GM23338 (cell line): ENCODE measurements around the gene TPP1. TPM values are rescaled to one million over a fixed set of nuclear protein-coding genes. Genes with fewer than 3 reads are reported as not detected.
A peak's percentile ranks its signal among the peaks of the same experiment; 100 is the strongest.

Experiments used
- ATAC-seq: fragments of 200-7000 bp; cut with Tn5 transposase; 3 replicates; pipeline ENCODE4 v1.9.1; 2020
- DNase-seq: peaks from one replicate; pipeline ENCODE4 v3.0.0-alpha.2; 2015; ENCODE audit warnings: low spot score
- H2AFZ ChIP-seq: fragments of 200-600 bp; sonication (generic); 2 replicates; pipeline ENCODE4 v1.8.0; 2016; ENCODE audit warnings: antibody characterized with exemption, mild to moderate bottlenecking, moderate library complexity
- H3F3A ChIP-seq: fragments of 200-600 bp; sonication (generic); replicated peaks from 2 replicates; pipeline ENCODE4 v1.8.0; 2017; ENCODE audit warnings: antibody characterized with exemption, mixed run types, low read depth
- H3K27ac ChIP-seq: fragments of 200-600 bp; sonication (generic); 2 replicates; pipeline ENCODE4 v1.6.1; 2016; ENCODE audit warnings: low read depth
- H3K27me3 ChIP-seq: fragments of 200-600 bp; sonication (generic); 2 replicates; pipeline ENCODE4 v1.8.0; 2016; ENCODE audit warnings: mild to moderate bottlenecking, mixed run types, moderate library complexity; ENCODE audit not compliant: insufficient read depth
- H3K36me3 ChIP-seq: fragments of 200-600 bp; sonication (generic); 2 replicates; pipeline ENCODE4 v1.8.0; 2016; ENCODE audit warnings: mild to moderate bottlenecking; ENCODE audit not compliant: insufficient read depth
- H3K4me1 ChIP-seq: fragments of 200-600 bp; sonication (generic); 2 replicates; pipeline ENCODE4 v1.8.0; 2016; ENCODE audit warnings: mild to moderate bottlenecking, moderate library complexity; ENCODE audit not compliant: insufficient read depth
- H3K4me2 ChIP-seq: fragments of 200-600 bp; sonication (generic); 2 replicates; pipeline ENCODE4 v1.7.1; 2017; ENCODE audit warnings: mixed run types
- H3K4me3 ChIP-seq: fragments of 200-600 bp; sonication (generic); 2 replicates; pipeline ENCODE4 v1.6.1; 2016; ENCODE audit warnings: mixed run types
- H3K79me2 ChIP-seq: fragments of 200-600 bp; sonication (generic); replicated peaks from 2 replicates; pipeline ENCODE4 v1.8.0; 2017; ENCODE audit warnings: mild to moderate bottlenecking; ENCODE audit not compliant: insufficient read depth
- H3K9me2 ChIP-seq: fragments of 200-600 bp; sonication (generic); 2 replicates; pipeline ENCODE4 v1.8.0; 2017; ENCODE audit not compliant: insufficient read depth
- H4K20me1 ChIP-seq: fragments of 200-600 bp; sonication (generic); replicated peaks from 2 replicates; pipeline ENCODE4 v1.8.0; 2017; ENCODE audit warnings: mild to moderate bottlenecking; ENCODE audit not compliant: insufficient read depth
- H3K27ac Mint-ChIP-seq: 2 replicates; pipeline ENCODE4 v1.8.0; 2020; ENCODE audit warnings: inconsistent platforms, mild to moderate bottlenecking, moderate library complexity, mixed read lengths
- H3K27me3 Mint-ChIP-seq: 3 replicates; pipeline ENCODE4 v1.8.0; 2022; ENCODE audit warnings: low read depth, mild to moderate bottlenecking, moderate library complexity, mixed read lengths, inconsistent platforms; ENCODE audit not compliant: insufficient read depth, poor library complexity
- H3K36me3 Mint-ChIP-seq: 3 replicates; pipeline ENCODE4 v1.8.0; 2021; ENCODE audit warnings: low read depth, mild to moderate bottlenecking, inconsistent platforms, moderate library complexity, mixed read lengths
- H3K4me1 Mint-ChIP-seq: 3 replicates; pipeline ENCODE4 v1.8.0; 2020; ENCODE audit warnings: mild to moderate bottlenecking, inconsistent platforms, mixed read lengths
- H3K4me3 Mint-ChIP-seq: 3 replicates; pipeline ENCODE4 v1.8.0; 2021; ENCODE audit warnings: moderate library complexity, mild to moderate bottlenecking, inconsistent platforms, mixed read lengths
- H3K9me3 Mint-ChIP-seq: 3 replicates; pipeline ENCODE4 v1.8.0; 2020; ENCODE audit warnings: moderate library complexity, mild to moderate bottlenecking, inconsistent platforms, mixed read lengths
- CREB1 ChIP-seq: fragments of 250-450 bp; sonication (Bioruptor Pico); IDR thresholded peaks from 2 replicates; pipeline ENCODE4 v1.5.0; 2020; ENCODE audit warnings: low read depth, mild to moderate bottlenecking, moderate library complexity
- EZH2 ChIP-seq: fragments of 200-600 bp; sonication (generic); IDR thresholded peaks from one replicate; pipeline ENCODE4 v1.8.0; 2017; ENCODE audit warnings: antibody characterized with exemption, mild to moderate bottlenecking, low read depth; ENCODE audit not compliant: unreplicated experiment
- EZH2phosphoT487 ChIP-seq: fragments of 200-600 bp; sonication (generic); IDR thresholded peaks from one replicate; pipeline ENCODE4 v1.8.1; 2018; ENCODE audit warnings: antibody characterized with exemption; ENCODE audit not compliant: unreplicated experiment
- JUNB ChIP-seq: IDR thresholded peaks from one replicate; pipeline ENCODE4 v1.6.1; 2016; ENCODE audit warnings: antibody characterized with exemption; ENCODE audit not compliant: unreplicated experiment
- NANOG ChIP-seq: IDR thresholded peaks from 2 replicates; pipeline ENCODE4 v1.6.1; 2016; ENCODE audit warnings: antibody characterized with exemption, borderline replicate concordance
- POLR2AphosphoS5 ChIP-seq: IDR thresholded peaks from 2 replicates; pipeline ENCODE4 v1.6.1; 2016; ENCODE audit warnings: antibody characterized with exemption, low read depth
- STAT1 ChIP-seq: IDR thresholded peaks from one replicate; pipeline ENCODE4 v1.6.1; 2016; ENCODE audit warnings: antibody characterized with exemption; ENCODE audit not compliant: unreplicated experiment
- ZNF114 ChIP-seq: fragments of 250-450 bp; sonication (Bioruptor Pico); IDR thresholded peaks from 2 replicates; pipeline ENCODE4 v1.5.0; 2020; ENCODE audit warnings: mild to moderate bottlenecking, moderate library complexity
- ZNF331 ChIP-seq: fragments of 250-450 bp; sonication (Bioruptor Pico); IDR thresholded peaks from 2 replicates; pipeline ENCODE4 v1.5.0; 2020; ENCODE audit warnings: low read depth, mild to moderate bottlenecking, moderate library complexity
- polyA plus RNA-seq: library from polyadenylated mRNA; unstranded; fragments of >200 nt; fragmentation: Nextera tagmentation; extraction: Ambion mirVana; gene quantifications from 2 replicates; pipeline ENCODE4 v1.2.1, GENCODE V29; 2016
- total RNA-seq: library from RNA; depleted of rRNA; stranded (reverse); fragments of >200 nt; shearing (Covaris generic); gene quantifications from 2 replicates; pipeline ENCODE4 v1.2.3, GENCODE V29; 2014
- TF ChIP-seq, protein P1 (sequence below): IDR thresholded peaks from one replicate; pipeline ENCODE4 v1.6.1; 2018; ENCODE audit warnings: antibody characterized with exemption; ENCODE audit not compliant: unreplicated experiment
- TF ChIP-seq, protein P2 (sequence below): fragments of 250-450 bp; sonication (Bioruptor Pico); IDR thresholded peaks from 2 replicates; pipeline ENCODE4 v1.5.0; 2020; ENCODE audit warnings: mild to moderate bottlenecking, moderate library complexity
- TF ChIP-seq, protein P3 (sequence below): IDR thresholded peaks from 2 replicates; pipeline ENCODE4 v1.6.1; 2016; ENCODE audit warnings: antibody characterized with exemption
- TF ChIP-seq, protein P4 (sequence below), 2 experiments: fragments of 200-600 bp in 1 of 2; sonication (generic) in 1 of 2; conservative IDR thresholded peaks; 2 replicates each; pipeline versions ENCODE4 v1.5.1 to v1.6.1; 2016 to 2017; ENCODE audit warnings: antibody characterized with exemption in 2 of 2, low read depth in 2 of 2, mild to moderate bottlenecking in 2 of 2, moderate library complexity in 1 of 2

The TPP1 gene
- total and polyA plus RNA-seq, 2 experiments from 2014 or later: 21.7 to 49.7 TPM

DNA sequence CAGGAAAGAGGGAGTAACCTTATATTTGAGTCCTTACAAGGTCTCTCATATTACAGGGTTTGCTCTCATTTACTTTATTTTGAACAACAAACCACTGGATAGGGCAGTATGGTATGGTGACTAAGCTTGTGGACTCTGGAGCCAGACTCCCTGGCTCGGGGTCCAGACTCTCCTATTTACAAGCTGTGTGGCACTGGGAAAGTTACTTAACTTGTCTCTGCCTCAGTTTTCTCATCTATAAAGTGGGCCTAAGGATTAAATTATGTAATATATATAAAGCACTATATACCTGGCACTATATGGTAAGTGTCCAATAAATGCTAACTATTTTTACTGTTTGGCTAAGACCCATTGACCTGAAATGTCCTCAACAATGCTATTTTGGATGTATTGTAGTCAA, 38.1 kb upstream of the TPP1 start:
- Histone ChIP-seq H3K79me2 (no peaks in the 10 kb centered on the region), H3K4me2 (peak overlapping the region; percentile 100), H3F3A (peaks cover 10% of the 10 kb centered on the region; the same call in 1 of the 2 replicates), H3K27ac (no peak overlapping the region), H3K9me2 (0 out of 2 replicates have a peak, but pooled peaks cover 5% of the 10 kb centered on the region), H2AFZ (no peak overlapping the region), H4K20me1 (no peaks in the 10 kb centered on the region; the same call in 1 of the 2 replicates), H3K27me3 (peaks cover 65% of the 10 kb centered on the region), H3K36me3 (no peaks in the 10 kb centered on the region), H3K4me3 (peak overlapping the region; percentile 84; the same call in 1 of the 2 replicates), H3K4me1 (peaks cover 8% of the 10 kb centered on the region)
- Mint-ChIP-seq H3K9me3 (no peaks in the 10 kb centered on the region), H3K27me3 (peaks cover 16% of the 10 kb centered on the region), H3K36me3 (no peaks in the 10 kb centered on the region), H3K4me3 (peak overlapping the region; percentile 79; the same call in 2 of the 3 replicates), H3K4me1 (peaks cover 10% of the 10 kb centered on the region), H3K27ac (no peak overlapping the region)
- TF ChIP-seq ZNF114 (CRISPR knock-in tag) (no peak), STAT1 (no peak), POLR2AphosphoS5 (no peak), CREB1 (CRISPR knock-in tag) (no peak), ZNF331 (CRISPR knock-in tag) (no peak), NANOG (no peak), JUNB (no peak), EZH2phosphoT487 (no peak), EZH2 (no peak)
- TF ChIP-seq, protein P1, sequence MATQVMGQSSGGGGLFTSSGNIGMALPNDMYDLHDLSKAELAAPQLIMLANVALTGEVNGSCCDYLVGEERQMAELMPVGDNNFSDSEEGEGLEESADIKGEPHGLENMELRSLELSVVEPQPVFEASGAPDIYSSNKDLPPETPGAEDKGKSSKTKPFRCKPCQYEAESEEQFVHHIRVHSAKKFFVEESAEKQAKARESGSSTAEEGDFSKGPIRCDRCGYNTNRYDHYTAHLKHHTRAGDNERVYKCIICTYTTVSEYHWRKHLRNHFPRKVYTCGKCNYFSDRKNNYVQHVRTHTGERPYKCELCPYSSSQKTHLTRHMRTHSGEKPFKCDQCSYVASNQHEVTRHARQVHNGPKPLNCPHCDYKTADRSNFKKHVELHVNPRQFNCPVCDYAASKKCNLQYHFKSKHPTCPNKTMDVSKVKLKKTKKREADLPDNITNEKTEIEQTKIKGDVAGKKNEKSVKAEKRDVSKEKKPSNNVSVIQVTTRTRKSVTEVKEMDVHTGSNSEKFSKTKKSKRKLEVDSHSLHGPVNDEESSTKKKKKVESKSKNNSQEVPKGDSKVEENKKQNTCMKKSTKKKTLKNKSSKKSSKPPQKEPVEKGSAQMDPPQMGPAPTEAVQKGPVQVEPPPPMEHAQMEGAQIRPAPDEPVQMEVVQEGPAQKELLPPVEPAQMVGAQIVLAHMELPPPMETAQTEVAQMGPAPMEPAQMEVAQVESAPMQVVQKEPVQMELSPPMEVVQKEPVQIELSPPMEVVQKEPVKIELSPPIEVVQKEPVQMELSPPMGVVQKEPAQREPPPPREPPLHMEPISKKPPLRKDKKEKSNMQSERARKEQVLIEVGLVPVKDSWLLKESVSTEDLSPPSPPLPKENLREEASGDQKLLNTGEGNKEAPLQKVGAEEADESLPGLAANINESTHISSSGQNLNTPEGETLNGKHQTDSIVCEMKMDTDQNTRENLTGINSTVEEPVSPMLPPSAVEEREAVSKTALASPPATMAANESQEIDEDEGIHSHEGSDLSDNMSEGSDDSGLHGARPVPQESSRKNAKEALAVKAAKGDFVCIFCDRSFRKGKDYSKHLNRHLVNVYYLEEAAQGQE: no peak
- TF ChIP-seq, protein P2, sequence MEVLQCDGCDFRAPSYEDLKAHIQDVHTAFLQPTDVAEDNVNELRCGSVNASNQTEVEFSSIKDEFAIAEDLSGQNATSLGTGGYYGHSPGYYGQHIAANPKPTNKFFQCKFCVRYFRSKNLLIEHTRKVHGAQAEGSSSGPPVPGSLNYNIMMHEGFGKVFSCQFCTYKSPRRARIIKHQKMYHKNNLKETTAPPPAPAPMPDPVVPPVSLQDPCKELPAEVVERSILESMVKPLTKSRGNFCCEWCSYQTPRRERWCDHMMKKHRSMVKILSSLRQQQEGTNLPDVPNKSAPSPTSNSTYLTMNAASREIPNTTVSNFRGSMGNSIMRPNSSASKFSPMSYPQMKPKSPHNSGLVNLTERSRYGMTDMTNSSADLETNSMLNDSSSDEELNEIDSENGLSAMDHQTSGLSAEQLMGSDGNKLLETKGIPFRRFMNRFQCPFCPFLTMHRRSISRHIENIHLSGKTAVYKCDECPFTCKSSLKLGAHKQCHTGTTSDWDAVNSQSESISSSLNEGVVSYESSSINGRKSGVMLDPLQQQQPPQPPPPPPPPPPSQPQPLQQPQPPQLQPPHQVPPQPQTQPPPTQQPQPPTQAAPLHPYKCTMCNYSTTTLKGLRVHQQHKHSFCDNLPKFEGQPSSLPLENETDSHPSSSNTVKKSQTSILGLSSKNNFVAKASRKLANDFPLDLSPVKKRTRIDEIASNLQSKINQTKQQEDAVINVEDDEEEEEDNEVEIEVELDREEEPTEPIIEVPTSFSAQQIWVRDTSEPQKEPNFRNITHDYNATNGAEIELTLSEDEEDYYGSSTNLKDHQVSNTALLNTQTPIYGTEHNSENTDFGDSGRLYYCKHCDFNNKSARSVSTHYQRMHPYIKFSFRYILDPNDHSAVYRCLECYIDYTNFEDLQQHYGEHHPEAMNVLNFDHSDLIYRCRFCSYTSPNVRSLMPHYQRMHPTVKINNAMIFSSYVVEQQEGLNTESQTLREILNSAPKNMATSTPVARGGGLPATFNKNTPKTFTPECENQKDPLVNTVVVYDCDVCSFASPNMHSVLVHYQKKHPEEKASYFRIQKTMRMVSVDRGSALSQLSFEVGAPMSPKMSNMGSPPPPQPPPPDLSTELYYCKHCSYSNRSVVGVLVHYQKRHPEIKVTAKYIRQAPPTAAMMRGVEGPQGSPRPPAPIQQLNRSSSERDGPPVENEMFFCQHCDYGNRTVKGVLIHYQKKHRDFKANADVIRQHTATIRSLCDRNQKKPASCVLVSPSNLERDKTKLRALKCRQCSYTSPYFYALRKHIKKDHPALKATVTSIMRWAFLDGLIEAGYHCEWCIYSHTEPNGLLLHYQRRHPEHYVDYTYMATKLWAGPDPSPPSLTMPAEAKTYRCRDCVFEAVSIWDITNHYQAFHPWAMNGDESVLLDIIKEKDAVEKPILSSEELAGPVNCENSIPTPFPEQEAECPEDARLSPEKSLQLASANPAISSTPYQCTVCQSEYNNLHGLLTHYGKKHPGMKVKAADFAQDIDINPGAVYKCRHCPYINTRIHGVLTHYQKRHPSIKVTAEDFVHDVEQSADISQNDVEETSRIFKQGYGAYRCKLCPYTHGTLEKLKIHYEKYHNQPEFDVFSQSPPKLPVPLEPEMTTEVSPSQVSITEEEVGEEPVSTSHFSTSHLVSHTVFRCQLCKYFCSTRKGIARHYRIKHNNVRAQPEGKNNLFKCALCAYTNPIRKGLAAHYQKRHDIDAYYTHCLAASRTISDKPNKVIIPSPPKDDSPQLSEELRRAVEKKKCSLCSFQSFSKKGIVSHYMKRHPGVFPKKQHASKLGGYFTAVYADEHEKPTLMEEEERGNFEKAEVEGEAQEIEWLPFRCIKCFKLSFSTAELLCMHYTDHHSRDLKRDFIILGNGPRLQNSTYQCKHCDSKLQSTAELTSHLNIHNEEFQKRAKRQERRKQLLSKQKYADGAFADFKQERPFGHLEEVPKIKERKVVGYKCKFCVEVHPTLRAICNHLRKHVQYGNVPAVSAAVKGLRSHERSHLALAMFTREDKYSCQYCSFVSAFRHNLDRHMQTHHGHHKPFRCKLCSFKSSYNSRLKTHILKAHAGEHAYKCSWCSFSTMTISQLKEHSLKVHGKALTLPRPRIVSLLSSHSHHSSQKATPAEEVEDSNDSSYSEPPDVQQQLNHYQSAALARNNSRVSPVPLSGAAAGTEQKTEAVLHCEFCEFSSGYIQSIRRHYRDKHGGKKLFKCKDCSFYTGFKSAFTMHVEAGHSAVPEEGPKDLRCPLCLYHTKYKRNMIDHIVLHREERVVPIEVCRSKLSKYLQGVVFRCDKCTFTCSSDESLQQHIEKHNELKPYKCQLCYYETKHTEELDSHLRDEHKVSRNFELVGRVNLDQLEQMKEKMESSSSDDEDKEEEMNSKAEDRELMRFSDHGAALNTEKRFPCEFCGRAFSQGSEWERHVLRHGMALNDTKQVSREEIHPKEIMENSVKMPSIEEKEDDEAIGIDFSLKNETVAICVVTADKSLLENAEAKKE (CRISPR knock-in tag): no peak
- TF ChIP-seq, protein P3, sequence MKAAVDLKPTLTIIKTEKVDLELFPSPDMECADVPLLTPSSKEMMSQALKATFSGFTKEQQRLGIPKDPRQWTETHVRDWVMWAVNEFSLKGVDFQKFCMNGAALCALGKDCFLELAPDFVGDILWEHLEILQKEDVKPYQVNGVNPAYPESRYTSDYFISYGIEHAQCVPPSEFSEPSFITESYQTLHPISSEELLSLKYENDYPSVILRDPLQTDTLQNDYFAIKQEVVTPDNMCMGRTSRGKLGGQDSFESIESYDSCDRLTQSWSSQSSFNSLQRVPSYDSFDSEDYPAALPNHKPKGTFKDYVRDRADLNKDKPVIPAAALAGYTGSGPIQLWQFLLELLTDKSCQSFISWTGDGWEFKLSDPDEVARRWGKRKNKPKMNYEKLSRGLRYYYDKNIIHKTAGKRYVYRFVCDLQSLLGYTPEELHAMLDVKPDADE: no peak
- TF ChIP-seq, protein P4, sequence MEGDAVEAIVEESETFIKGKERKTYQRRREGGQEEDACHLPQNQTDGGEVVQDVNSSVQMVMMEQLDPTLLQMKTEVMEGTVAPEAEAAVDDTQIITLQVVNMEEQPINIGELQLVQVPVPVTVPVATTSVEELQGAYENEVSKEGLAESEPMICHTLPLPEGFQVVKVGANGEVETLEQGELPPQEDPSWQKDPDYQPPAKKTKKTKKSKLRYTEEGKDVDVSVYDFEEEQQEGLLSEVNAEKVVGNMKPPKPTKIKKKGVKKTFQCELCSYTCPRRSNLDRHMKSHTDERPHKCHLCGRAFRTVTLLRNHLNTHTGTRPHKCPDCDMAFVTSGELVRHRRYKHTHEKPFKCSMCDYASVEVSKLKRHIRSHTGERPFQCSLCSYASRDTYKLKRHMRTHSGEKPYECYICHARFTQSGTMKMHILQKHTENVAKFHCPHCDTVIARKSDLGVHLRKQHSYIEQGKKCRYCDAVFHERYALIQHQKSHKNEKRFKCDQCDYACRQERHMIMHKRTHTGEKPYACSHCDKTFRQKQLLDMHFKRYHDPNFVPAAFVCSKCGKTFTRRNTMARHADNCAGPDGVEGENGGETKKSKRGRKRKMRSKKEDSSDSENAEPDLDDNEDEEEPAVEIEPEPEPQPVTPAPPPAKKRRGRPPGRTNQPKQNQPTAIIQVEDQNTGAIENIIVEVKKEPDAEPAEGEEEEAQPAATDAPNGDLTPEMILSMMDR (conservative IDR thresholded peaks at IDR 0.05; ENCODE audit: low read depth in 2 of 2): no peak
- ATAC-seq (no peak), DNase-seq (no peak)
